Activated B cell treated with CpG ODN at 0.5 μM for 24 hours (primary cell): ENCODE measurements around the gene CLEC7A. TPM values are rescaled to one million over a fixed set of nuclear protein-coding genes. Genes with fewer than 3 reads are reported as not detected.

Experiments
- ATAC-seq: fragments of 200-7000 bp; cut with Tn5 transposase; one replicate; pipeline ENCODE4 v1.10.0; 2021; ENCODE audit warnings: low read depth, mild to moderate bottlenecking, moderate library complexity
- CTCF ChIA-PET: fragments of 350-600 bp; sonication (Branson Sonifier 250); formaldehyde crosslinking; loops from one replicate; lab custom pipeline; 2021; ENCODE audit warnings: antibody characterized with exemption; lab: Charles Lee
- POLR2A ChIA-PET: fragments of 350-600 bp; sonication (Branson Sonifier 250); formaldehyde crosslinking; loops from one replicate; lab custom pipeline; 2021; ENCODE audit warnings: antibody characterized with exemption; lab: Charles Lee
- DNase-seq: peaks from one replicate; pipeline ENCODE4 v3.0.0; 2022
- H3K27ac Mint-ChIP-seq: one replicate; pipeline ENCODE4 v1.8.0; 2020; ENCODE audit warnings: mixed read lengths
- H3K27me3 Mint-ChIP-seq: one replicate; pipeline ENCODE4 v1.8.0; 2021; ENCODE audit warnings: mixed read lengths
- H3K36me3 Mint-ChIP-seq: one replicate; pipeline ENCODE4 v1.8.0; 2021; ENCODE audit warnings: low read depth, mixed read lengths
- H3K4me1 Mint-ChIP-seq: one replicate; pipeline ENCODE4 v1.8.0; 2021; ENCODE audit warnings: mixed read lengths
- H3K4me3 Mint-ChIP-seq: one replicate; pipeline ENCODE4 v1.8.0; 2020; ENCODE audit warnings: mild to moderate bottlenecking, mixed read lengths
- H3K9me3 Mint-ChIP-seq: one replicate; pipeline ENCODE4 v1.8.0; 2020; ENCODE audit warnings: mixed read lengths
- CTCF ChIP-seq: fragments of 200-600 bp; IDR thresholded peaks from one replicate; pipeline ENCODE4 v1.8.0; 2022; ENCODE audit warnings: antibody characterized with exemption, mild to moderate bottlenecking
- intact Hi-C: fragments of 100-400 bp; cut with micrococcal nuclease; formaldehyde crosslinking; loops from one replicate; pipeline ENCODE4 v1.15.1; 2024
- total RNA-seq: library from RNA; stranded (reverse); gene quantifications from 2 replicates; pipeline ENCODE4 v1.2.3, GENCODE V29; 2022

Gene CLEC7A
- total RNA-seq, 1 donor from 2014 or later: 0.09 TPM

DNA sequence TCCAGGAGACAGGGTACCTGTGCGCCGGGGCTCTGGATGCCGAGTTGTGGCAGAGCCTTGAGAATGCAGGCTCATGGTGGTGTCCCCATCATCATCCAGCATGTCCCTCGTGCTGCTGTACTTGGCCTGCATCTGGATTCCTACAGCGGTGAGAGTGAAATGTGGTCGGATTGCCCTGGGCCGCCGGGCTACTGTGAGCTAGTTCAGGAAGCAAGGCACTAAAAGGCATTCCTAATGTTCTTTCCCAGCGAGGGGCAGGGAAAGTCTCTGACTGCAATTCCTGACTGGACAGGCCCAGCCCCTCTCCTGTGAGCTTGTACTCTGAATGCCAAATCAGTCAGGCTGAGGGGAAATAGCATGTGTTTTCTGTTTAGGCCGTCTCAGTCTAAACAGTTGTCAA is 31.2 kb downstream of the CLEC7A start, which contains the start of gene CLEC1A:
CLEC1A (minus strand) TSS at position 195 of the 400 bp plus-strand sequence; CDS start at position 132, 63 bp downstream.
- no peaks in the 10 kb centered on the region for H3K4me1 Mint-ChIP-seq
- POLR2A ChIA-PET: no interaction called here
- CTCF ChIA-PET: no interaction called here
- intact Hi-C loops: no loop called here
- ATAC-seq (no peak), DNase-seq (no peak)
- peaks cover 23% of the 10 kb centered on the region for H3K27me3 Mint-ChIP-seq
- peaks cover 4% of the 10 kb centered on the region for H3K9me3 Mint-ChIP-seq
- no peaks in the 10 kb centered on the region for H3K36me3 Mint-ChIP-seq
- no peak within 1 kb of the TSS for H3K27ac Mint-ChIP-seq
- H3K4me3 Mint-ChIP-seq: no peak within 1 kb of the TSS
- no peak for TF ChIP-seq CTCF

- H3K9me3 Mint-ChIP-seq: no peaks in the 10 kb centered on the region
- H3K4me1 Mint-ChIP-seq: no peaks in the 10 kb centered on the region
- POLR2A ChIA-PET: no interaction called here
- no peak overlapping the region for H3K4me3 Mint-ChIP-seq
- intact Hi-C loops: no loop called here
- TF ChIP-seq CTCF: no peak
- no peaks in the 10 kb centered on the region for H3K36me3 Mint-ChIP-seq
- ATAC-seq (no peak), DNase-seq (no peak)
- H3K27me3 Mint-ChIP-seq: peaks cover 19% of the 10 kb centered on the region
- CTCF ChIA-PET: no interaction called here
- H3K27ac Mint-ChIP-seq: no peak overlapping the region
These were observed 32.5 kb downstream of the CLEC7A start for GRCh38 chr12:10097521-10097920.

DNA sequence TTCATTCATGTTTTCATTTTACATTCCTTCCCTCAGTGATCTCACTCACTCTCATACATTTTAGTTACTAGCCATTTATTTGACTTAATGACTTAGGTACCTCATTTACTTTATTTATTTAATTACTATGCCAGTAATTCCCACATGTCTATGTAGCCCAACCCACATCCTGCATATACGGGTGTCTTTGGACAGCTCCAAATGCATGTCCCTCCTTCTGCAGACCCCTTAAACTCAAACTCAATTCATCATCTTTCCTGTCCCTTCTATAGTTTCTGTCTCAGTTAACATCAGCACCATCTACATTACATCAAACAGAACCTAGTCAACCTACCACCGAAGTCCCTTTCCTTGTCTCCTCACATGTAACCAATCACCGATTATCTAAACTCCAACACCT is 34.0 kb downstream of the CLEC7A start:
- no peak for DNase-seq
- H3K4me1 Mint-ChIP-seq: no peaks in the 10 kb centered on the region

GRCh38 chr12:10094646-10095395 is 35.2 kb downstream of the CLEC7A start:
- intact Hi-C loops: no loop called here
- Mint-ChIP-seq H3K27me3 (peaks cover 6% of the 10 kb centered on the region), H3K36me3 (no peaks in the 10 kb centered on the region), H3K4me3 (no peak overlapping the region), H3K4me1 (no peaks in the 10 kb centered on the region), H3K9me3 (no peaks in the 10 kb centered on the region), H3K27ac (no peak overlapping the region)
- CTCF ChIA-PET: no interaction called here
- no peak for TF ChIP-seq CTCF
- DNase-seq (no peak), ATAC-seq (no peak)
- POLR2A ChIA-PET: no interaction called here

More for the DNA sequence above, 34.0 kb downstream of the CLEC7A start:
- peaks cover 9% of the 10 kb centered on the region for H3K27me3 Mint-ChIP-seq
- H3K9me3 Mint-ChIP-seq: no peaks in the 10 kb centered on the region
- no peak overlapping the region for H3K27ac Mint-ChIP-seq
- CTCF ChIA-PET: no interaction called here
- POLR2A ChIA-PET: no interaction called here
- H3K36me3 Mint-ChIP-seq: no peaks in the 10 kb centered on the region
- ATAC-seq: no peak
- H3K4me3 Mint-ChIP-seq: no peak overlapping the region
- TF ChIP-seq CTCF: no peak
- intact Hi-C loops: no loop called here

DNA sequence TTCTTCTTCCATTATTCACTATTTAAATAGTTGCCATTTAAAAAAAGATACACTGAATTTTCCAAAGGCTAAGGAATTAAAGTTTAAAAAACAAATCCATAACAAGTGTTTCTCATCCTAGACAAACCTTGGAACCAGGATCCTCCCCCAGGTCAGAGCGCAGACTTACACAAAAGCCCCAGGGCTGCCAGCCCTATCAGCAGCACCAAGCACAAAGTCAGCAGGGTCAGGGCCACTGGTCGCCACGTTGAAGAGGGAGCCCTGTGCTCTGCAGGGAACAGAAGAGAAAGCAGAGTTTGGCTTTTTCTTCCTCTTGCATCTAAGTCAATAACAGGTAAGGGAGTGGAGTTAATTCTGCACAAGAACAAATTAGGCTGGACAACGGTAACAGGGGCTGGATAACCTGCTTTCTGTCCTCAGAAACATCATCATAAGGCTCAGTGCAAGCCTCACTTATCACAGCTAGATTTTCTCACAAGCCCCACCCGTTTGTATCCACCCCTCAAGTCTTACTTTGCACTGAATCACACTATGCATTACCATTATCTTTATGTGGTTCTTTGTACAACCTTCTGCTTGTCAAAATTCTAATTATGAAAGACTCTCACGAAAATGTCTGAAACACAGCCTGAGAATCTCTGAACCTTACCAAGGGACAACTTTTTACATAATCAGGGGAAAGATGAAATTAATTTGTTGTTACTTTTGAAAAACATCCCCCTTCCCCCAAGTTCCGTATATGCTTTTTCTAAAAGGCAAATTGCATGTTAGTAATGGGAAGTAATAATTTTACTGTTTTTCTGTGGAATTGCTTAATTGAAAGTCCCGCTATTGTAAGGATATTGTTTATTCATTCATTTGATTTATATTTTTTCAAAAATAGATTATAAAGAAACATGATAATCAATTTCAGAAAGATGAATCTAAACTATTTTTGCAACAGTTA is 40.8 kb downstream of the CLEC7A start:
- Mint-ChIP-seq H3K27me3 (peaks cover under 1% of the 10 kb centered on the region), H3K4me1 (no peaks in the 10 kb centered on the region), H3K9me3 (peaks cover 5% of the 10 kb centered on the region), H3K4me3 (no peak overlapping the region), H3K27ac (no peak overlapping the region), H3K36me3 (no peaks in the 10 kb centered on the region)
- POLR2A ChIA-PET: no interaction called here
- intact Hi-C loops: no loop called here
- ATAC-seq: no peak
- CTCF ChIA-PET: no interaction called here
- no peak for DNase-seq
- no peak for TF ChIP-seq CTCF
